Putamen (tissue), 1 donor: Measurements from ENCODE around the gene FGD4.

Experiments used
- DNase-seq: peaks from one replicate; pipeline ENCODE4 v3.0.0-alpha.2; 2016; ENCODE audit warnings: low spot score

The FGD4 gene

DNA sequence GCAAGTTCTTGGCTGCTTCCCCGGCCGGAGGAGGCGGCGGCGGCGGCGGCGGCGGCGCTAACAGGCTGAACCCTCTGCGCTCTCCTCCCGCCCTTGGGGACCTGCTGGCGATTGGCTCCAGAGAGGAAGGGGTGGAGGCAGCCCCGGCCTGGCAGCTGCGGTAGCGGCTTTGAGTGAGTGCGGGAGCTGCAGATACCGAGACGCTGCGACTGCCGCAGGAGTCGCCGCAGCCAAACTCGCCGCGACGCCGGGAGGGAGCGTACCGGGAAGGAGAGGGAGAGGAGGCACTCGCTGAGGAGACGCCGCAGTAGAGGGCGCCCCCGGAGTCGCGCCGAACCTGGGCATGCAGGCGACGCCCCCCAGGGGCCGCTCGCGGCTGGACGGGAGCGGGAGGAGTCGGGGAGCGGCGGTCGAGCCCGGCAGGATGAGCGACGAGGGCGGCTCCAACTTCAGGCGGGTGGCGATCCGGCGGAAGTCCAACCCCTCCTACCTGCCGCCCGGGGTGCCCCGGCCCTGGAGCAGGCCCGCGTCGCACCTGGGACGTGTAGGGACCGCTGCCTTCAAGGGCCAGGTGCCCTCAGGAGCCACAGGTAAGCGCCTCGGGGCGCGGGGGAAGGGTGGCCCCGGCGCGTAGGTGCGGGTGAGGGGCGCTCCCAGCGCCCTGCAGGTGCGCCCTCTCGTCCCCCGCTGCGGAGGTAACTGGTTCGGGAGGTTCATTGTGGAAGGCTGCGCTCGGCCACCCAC lies at the start of gene FGD4:
TSS of gene FGD4 (plus strand) at position 189 of the 744 bp plus-strand sequence.
- peak; percentile 63 for DNase-seq

GRCh38 chr12:32353540-32353939 lies 45.8 kb upstream of the FGD4 start:
- no peak for DNase-seq

- DNase-seq, result no peak
These were observed 41.6 kb upstream of the FGD4 start for GRCh38 chr12:32357601-32358249.

DNA sequence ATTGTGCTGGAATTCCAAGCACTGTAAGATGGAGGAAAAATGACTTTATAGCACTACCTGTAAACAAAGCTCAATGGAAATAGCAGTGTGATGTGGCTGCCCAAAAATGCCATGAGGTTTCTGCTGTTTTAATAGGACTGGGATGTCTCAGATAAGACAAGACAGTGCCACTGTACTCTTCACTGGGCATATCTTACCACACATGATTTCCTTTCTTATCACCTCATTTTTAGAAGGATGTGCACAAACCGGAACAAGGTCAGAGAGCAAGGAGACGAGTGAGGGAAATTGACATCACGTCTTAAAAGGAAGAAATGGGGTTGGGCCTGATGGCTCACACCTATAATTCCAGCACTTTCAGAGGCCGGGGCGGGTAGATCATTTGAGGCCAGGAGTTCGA lies 38.4 kb upstream of the FGD4 start:
- DNase-seq, result no peak

GRCh38 chr12:32362892-32363291 lies 36.5 kb upstream of the FGD4 start:
- no peak for DNase-seq

GRCh38 chr12:32365473-32366064 lies 33.8 kb upstream of the FGD4 start:
- peak; percentile 47 for DNase-seq

GRCh38 chr12:32366714-32367113 lies 32.6 kb upstream of the FGD4 start:
- no peak for DNase-seq

GRCh38 chr12:32367381-32367780 lies 32.0 kb upstream of the FGD4 start:
- no peak for DNase-seq

- no peak for DNase-seq
These were observed 30.2 kb upstream of the FGD4 start for GRCh38 chr12:32369202-32369601.

DNA sequence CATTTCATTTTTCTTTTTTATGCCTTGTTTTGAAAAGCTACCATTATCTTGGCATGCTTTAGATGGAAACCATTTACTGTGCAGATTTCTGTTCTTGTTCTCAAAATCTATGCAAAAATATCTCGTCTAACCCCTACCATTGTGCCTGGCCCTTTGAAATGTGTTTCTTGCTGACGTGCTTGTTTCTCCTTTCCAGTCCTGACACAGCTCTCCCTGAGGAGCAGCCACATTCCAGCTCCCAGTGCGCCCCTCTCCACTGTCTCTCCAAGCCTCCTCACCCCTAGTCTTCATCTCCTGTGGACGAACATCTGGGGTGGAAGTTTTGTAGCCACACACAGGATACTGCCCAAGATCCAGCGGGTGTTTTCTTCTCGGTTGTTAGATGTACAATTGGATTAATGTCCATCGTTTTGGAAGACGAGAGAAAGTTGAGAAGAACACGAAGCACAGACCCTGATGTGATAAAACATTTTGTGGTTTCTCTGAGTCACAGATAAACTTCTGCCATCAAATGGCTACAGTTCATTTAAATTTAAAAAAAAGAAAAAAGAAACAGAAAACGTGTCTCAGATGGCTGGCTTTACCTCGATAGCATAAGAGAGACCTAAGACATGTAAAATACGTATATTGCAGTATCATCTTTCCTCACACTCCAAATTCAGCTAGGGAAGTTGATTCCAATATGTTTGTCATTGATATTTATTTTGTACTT lies 21.9 kb upstream of the FGD4 start:
- DNase-seq, result no peak

- no peak for DNase-seq
These were observed 20.1 kb upstream of the FGD4 start for GRCh38 chr12:32379213-32379612.

DNA sequence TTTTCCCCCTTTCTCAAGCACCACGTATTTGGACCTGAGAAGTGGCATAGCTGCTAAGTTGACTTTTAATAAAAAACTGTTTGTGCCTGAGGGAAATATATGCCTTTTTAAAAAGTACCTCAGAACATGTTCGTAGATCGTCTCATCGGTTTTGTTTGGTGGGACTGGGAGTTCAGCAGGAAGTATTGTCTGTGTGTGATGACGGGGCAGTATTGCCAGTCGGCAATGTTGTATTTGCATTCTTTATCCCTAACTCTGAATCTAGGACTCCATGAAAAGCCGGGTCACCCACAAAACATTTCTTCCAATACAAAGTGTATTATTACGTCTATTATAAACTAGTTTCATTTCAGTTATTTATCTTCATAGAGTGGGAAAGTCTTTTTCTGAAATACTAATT lies 19.7 kb upstream of the FGD4 start:
- DNase-seq, result no peak

- no peak for DNase-seq
These were observed 17.1 kb upstream of the FGD4 start for GRCh38 chr12:32382226-32382625.

DNA sequence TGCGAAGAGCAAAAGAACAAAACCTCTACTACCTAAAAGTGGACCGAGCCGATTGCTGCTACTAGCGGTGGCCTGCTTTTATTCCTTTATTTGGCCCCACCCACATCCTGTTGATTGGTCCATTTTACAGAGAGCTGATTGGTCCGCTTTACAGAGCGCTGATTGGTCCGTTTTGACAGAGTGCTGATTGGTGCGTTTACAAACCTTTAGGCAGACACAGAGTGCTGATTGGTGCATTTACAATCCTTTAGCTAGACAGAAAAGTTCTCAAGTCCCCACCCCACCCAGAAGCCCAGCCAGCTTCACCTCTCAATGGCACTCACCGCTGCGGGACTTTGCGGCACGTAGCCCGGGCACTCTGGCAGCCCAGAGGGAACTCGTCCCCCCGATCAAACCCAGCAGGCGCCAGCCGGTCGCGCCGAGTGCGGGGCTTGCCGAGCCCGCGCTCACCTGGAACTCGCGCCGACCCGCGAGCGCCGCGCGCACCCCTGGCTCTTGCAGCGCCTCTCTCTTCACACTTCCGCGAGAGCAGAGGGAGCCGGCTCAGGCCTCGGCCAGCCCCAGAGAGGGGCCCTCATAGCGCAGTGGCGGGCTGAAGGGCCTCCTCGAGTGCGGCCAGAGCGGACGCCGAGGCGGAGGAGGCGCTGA lies 8.7 kb upstream of the FGD4 start:
- DNase-seq, result no peak

GRCh38 chr12:32395026-32395425 lies 4.3 kb upstream of the FGD4 start:
- no peak for DNase-seq

GRCh38 chr12:32397696-32398095 lies 1.7 kb upstream of the FGD4 start:
- no peak for DNase-seq

- DNase-seq, result no peak
These were observed 1.2 kb upstream of the FGD4 start for GRCh38 chr12:32398181-32398580.

- no peak for DNase-seq
These were observed 465 bp upstream of the FGD4 start for GRCh38 chr12:32398816-32399369.

DNA sequence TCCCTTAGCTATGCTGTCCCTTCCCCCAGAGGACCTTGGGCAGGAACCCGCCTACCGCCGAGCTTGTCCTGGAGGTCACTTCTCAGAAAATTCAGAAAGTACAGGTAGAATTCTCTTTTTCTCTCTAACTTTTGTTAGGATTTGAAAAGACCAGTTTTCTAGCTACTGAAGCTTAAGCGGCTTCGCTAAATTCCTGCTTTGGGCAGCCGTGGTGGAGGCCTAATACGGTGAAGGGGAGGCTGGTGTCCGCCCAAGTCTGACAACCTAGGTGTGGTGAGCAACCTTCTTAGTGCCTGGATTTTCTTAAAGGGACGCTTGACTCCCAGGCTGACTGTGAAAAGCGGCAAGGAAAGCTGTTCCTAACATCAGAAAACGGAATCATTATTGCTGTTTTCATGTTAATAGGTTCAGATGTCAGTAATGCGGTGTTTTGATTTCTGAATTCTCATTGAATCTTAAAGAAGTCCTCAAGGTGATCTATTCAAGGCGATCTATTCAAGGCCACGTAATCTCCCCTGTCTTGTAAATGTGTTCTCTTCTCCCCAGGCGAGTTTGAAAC lies 835 bp downstream of the FGD4 start:
- DNase-seq, result no peak

- no peak for DNase-seq
These were observed 1.5 kb downstream of the FGD4 start for GRCh38 chr12:32400866-32401265.

- DNase-seq, result no peak
These were observed 2.8 kb downstream of the FGD4 start for GRCh38 chr12:32402170-32402569.

GRCh38 chr12:32402946-32403345 lies 3.6 kb downstream of the FGD4 start:
- no peak for DNase-seq
